ENCODE results near the gene TCERG1L.

The TCERG1L gene

DNA sequence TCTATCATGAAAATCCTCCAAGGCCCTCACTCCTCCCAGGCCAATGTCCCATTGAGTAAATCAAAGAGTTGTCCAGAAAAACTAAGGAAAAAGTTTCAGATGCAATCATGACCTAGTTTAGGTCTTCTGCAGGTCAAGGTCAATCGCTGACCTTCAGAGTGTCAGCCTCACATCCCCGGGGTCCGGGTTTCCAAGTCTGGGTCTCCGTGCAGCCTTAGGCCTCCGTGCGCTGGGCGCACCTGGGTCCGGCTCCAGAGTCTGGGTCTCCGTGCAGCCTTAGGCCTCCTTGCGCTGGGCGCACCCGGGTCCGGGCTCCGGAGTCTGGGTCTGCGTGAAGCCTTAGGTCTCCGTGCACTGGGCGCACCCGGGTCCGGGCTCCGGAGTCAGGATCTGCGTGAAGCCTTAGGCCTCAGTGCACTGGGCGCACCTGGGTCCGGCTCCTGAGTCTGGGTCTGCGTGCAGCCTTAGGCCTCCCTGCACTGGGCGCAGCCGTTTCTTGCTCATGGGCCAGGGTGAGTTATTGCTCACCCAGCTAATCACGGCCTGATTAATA lies 236.2 kb downstream of the TCERG1L start:
- no peak for TF ChIP-seq GATA2 (IDR thresholded peaks at IDR 0.05; ENCODE audit: low read depth, low read length)

- TF ChIP-seq GATA2 (IDR thresholded peaks at IDR 0.05; ENCODE audit: low read depth, low read length), result no peak
- TF ChIP-seq GATA3 (IDR thresholded peaks at IDR 0.05; ENCODE audit: low read depth, low read length), result no peak
These were observed 236.8 kb downstream of the TCERG1L start for GRCh38 chr10:131074682-131075081.

- no peak for TF ChIP-seq GATA2 (IDR thresholded peaks at IDR 0.05; ENCODE audit: low read depth, low read length)
- no peak for TF ChIP-seq GATA3 (IDR thresholded peaks at IDR 0.05; ENCODE audit: low read depth, low read length)
These were observed 238.0 kb downstream of the TCERG1L start for GRCh38 chr10:131073469-131074035.

GRCh38 chr10:131072651-131073468 lies 238.7 kb downstream of the TCERG1L start:
- TF ChIP-seq GATA3 (IDR thresholded peaks at IDR 0.05; ENCODE audit: low read depth, low read length) (no peak), GATA2 (IDR thresholded peaks at IDR 0.05; ENCODE audit: low read depth, low read length) (no peak)

DNA sequence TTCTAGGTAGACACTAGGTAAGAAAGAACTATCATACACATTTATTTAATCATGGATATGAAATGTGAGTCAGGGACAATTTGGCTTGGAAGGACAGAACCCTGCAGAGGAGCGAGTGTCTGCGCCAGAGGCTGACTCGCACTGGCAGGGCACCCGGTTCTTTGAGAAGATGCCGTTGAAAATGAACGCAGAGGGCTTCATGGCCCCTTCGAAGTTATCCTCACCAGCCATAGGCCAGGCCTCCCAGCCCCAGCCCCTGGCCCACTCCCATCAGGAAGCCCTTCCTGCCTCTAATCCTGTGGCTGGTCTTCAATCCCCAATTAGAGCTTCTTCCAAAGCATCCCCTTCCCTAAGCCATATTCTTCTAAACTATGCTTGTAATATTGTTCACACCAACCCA lies 239.8 kb downstream of the TCERG1L start:
- TF ChIP-seq GATA3 (IDR thresholded peaks at IDR 0.05; ENCODE audit: low read depth, low read length), result no peak
- no peak for TF ChIP-seq GATA2 (IDR thresholded peaks at IDR 0.05; ENCODE audit: low read depth, low read length)

- no peak for TF ChIP-seq GATA2 (IDR thresholded peaks at IDR 0.05; ENCODE audit: low read depth, low read length)
- TF ChIP-seq GATA3 (IDR thresholded peaks at IDR 0.05; ENCODE audit: low read depth, low read length), result no peak
These were observed 240.7 kb downstream of the TCERG1L start for GRCh38 chr10:131070856-131071255.

DNA sequence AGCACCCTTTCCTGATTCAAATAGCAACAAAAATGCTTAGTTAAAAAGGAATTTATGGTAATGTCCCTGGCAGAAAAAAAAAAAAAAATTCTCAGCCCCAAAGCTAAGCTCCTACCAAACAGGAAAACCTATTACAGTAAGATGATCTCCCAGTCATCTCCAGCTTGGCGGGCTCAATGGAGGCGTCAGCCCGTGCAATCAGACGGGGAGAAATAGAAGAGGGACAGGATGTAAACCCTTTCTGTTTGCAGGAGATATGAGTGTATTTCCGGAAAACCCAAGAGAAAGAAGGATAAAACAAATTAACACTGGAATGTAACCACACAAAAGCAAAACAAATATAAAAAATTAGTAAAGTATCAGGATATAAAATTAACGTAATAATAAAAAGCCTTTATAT lies 242.8 kb downstream of the TCERG1L start:
- TF ChIP-seq GATA2 (IDR thresholded peaks at IDR 0.05; ENCODE audit: low read depth, low read length), result no peak
- no peak for TF ChIP-seq GATA3 (IDR thresholded peaks at IDR 0.05; ENCODE audit: low read depth, low read length)

- TF ChIP-seq GATA3 (IDR thresholded peaks at IDR 0.05; ENCODE audit: low read depth, low read length) (no peak), GATA2 (IDR thresholded peaks at IDR 0.05; ENCODE audit: low read depth, low read length) (no peak)
These were observed 243.2 kb downstream of the TCERG1L start for GRCh38 chr10:131068311-131068710.

DNA sequence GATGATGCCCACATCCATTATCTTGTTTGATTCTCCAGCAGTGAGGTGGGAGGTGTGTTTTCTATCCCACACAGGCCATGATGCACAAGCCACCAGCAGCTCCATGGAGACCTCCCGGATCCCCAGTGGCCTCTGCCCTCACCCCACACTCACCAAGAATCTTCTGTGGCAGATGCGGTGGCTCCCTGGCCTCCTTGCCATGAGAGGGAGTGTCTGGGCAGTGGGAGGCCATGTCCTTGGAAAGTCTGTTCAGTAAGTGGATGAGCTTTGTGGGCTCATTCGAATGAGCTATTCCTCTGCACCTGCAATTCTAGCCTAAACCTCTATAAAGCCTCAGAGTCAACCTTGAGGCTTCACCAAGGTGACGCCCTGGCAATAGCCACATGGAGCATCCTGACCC lies 243.8 kb downstream of the TCERG1L start:
- TF ChIP-seq GATA3 (IDR thresholded peaks at IDR 0.05; ENCODE audit: low read depth, low read length) (no peak), GATA2 (IDR thresholded peaks at IDR 0.05; ENCODE audit: low read depth, low read length) (no peak)

DNA sequence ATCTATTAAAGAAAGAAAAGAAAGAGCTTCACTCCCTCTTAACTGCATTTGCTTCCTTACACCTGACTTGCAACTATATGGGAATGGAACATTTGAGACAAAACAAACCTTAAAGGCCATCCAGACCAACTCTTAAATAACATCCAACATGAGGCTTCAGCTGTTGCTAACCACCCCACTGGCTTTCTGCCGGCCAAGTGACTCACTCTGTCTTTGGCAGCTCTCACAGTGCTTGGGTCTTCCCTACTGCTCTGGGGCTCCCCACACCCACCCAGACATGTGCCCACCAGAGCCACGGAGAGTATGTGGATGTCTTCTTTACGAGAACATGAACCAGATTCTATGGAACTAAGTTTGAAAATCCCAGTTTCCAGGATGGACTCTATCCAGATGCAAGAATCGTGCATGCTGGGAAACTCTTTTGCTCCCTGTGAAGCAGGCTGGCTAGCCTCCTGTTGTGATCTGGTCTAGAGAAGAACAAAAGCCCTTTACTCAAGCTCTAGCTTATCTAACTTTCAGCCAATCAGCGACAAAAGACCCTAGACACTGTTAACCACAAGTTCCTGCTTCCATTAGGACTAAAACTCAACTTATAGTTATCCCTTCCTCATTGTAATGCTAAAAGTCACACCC lies 245.7 kb downstream of the TCERG1L start:
- TF ChIP-seq GATA2 (IDR thresholded peaks at IDR 0.05; ENCODE audit: low read depth, low read length) (no peak), GATA3 (IDR thresholded peaks at IDR 0.05; ENCODE audit: low read depth, low read length) (no peak)

GRCh38 chr10:131063311-131063710 lies 248.2 kb downstream of the TCERG1L start:
- TF ChIP-seq GATA2 (IDR thresholded peaks at IDR 0.05; ENCODE audit: low read depth, low read length) (no peak), GATA3 (IDR thresholded peaks at IDR 0.05; ENCODE audit: low read depth, low read length) (no peak)

DNA sequence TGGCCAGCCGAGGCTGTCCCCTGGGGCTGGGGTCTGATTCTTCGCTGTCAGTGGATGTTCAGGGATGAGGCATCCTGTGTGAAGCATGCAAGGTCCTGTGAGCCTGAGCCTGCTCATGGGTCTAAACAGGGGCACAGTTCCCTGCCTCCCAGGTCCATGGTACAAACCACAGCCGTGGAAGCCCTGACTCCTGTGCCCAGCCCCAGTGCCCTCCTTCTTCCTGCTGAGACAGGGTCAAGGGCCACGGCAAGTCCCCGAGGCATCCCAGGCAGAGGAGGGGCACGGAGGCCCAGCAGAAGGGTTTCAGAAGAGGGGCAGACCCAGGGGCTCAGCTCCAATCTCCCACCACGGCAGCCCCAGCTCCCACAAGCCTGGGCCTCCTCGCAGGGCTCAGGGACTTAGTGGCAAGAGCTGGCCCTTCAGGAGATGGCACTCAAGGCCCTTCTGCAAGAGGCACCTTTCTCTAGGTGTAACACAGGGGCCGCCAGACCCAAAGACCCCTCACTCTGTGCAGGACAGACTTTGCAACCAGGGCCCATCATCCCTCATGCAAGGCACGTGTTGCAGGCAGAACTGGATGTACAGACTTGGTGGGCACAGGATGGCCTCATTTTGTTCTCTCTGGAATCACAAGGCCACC lies 248.8 kb downstream of the TCERG1L start:
- no peak for TF ChIP-seq GATA2 (IDR thresholded peaks at IDR 0.05; ENCODE audit: low read depth, low read length)
- no peak for TF ChIP-seq GATA3 (IDR thresholded peaks at IDR 0.05; ENCODE audit: low read depth, low read length)

GRCh38 chr10:131061216-131061615 lies 250.3 kb downstream of the TCERG1L start:
- TF ChIP-seq GATA3 (IDR thresholded peaks at IDR 0.05; ENCODE audit: low read depth, low read length) (no peak), GATA2 (IDR thresholded peaks at IDR 0.05; ENCODE audit: low read depth, low read length) (no peak)

DNA sequence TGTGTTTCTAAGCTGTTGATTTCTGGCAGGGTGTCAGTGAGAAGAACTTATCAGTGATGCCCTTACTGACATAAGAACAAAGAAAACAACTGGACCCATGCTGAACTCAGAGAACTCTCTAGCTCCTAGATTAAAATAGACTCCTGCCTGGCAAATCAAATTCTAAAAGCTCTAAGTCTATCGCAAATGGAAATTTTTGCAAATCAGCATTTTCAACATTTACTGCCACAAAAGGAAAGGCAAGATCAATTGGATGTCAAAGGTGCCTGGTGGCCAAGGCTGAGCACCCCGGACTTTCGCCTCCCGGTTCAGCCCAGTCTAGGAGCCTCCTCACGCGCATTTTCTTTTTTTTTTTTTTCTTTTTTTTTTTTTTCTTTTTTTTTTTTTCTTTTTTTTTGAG lies 251.6 kb downstream of the TCERG1L start:
- TF ChIP-seq GATA3 (IDR thresholded peaks at IDR 0.05; ENCODE audit: low read depth, low read length) (no peak), GATA2 (IDR thresholded peaks at IDR 0.05; ENCODE audit: low read depth, low read length) (no peak)
